Measurements from ENCODE around the gene RGS11.

DNA sequence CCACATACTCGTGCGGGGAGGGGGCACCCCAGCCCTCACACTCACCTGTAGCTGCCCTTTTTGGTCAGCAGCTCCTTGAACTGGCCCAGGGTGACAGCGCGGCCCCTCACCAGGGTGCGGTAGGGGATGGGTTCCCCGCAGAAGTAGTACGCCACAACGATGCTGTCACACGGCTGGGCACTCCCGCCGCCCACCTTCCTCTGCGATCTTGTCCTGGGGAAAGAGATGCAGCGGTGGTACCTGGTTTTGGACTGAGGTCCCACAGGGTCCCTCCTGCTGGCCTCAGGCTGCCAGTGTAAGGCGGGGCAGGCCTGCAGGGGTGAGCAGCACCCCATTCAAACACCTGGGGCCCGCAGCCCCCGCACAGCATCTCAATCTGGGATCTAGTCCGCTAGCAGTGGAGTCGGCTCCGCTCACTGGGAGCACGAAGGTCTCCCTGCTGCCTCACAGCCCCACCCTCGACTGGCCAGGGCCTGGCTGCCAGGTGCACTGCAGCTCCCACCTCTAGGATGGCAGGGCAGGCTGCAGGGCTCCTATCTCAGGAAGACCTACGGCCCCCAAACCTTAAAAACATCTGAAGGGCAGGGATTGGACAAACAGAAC, 13.8 kb upstream of the RGS11 start:
- TF ChIP-seq, protein P1, sequence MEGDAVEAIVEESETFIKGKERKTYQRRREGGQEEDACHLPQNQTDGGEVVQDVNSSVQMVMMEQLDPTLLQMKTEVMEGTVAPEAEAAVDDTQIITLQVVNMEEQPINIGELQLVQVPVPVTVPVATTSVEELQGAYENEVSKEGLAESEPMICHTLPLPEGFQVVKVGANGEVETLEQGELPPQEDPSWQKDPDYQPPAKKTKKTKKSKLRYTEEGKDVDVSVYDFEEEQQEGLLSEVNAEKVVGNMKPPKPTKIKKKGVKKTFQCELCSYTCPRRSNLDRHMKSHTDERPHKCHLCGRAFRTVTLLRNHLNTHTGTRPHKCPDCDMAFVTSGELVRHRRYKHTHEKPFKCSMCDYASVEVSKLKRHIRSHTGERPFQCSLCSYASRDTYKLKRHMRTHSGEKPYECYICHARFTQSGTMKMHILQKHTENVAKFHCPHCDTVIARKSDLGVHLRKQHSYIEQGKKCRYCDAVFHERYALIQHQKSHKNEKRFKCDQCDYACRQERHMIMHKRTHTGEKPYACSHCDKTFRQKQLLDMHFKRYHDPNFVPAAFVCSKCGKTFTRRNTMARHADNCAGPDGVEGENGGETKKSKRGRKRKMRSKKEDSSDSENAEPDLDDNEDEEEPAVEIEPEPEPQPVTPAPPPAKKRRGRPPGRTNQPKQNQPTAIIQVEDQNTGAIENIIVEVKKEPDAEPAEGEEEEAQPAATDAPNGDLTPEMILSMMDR (IDR thresholded peaks at IDR 0.05 in 8 of 11, conservative IDR thresholded peaks at IDR 0.05 in 3 of 11) = no peak
- no peak for TF ChIP-seq POLR2A (IDR thresholded peaks at IDR 0.05)
- TF ChIP-seq POLR2AphosphoS5 (IDR thresholded peaks at IDR 0.05) = no peak
